Smooth muscle cell (in vitro differentiated cells): ENCODE measurements around the gene FOXN3. TPM values are rescaled to one million over a fixed set of nuclear protein-coding genes. Genes with fewer than 3 reads are reported as not detected.

ENCODE experiments used
- DNase-seq: peaks from one replicate; lab custom pipeline; 2025; ENCODE audit not compliant: unreplicated experiment; lab: John Stamatoyannopoulos, UW
- H2AFZ ChIP-seq: fragments of 200-600 bp; sonication (generic); 2 replicates; pipeline ENCODE4 v1.6.0; 2016; ENCODE audit warnings: antibody characterized with exemption, low read depth, mild to moderate bottlenecking
- H3F3A ChIP-seq: fragments of 200-600 bp; sonication (generic); 2 replicates; pipeline ENCODE4 v1.6.0; 2017; ENCODE audit warnings: antibody characterized with exemption, low read depth
- H3K27ac ChIP-seq: fragments of 200-600 bp; sonication (generic); 2 replicates; pipeline ENCODE4 v1.5.1; 2016; ENCODE audit warnings: low read depth, mild to moderate bottlenecking
- H3K27me3 ChIP-seq: fragments of 200-600 bp; sonication (generic); 2 replicates; pipeline ENCODE4 v1.6.1; 2016; ENCODE audit warnings: low read depth, mild to moderate bottlenecking
- H3K36me3 ChIP-seq: fragments of 200-600 bp; sonication (generic); 2 replicates; pipeline ENCODE4 v1.5.1; 2016; ENCODE audit warnings: low read depth
- H3K4me1 ChIP-seq: fragments of 200-600 bp; sonication (generic); 2 replicates; pipeline ENCODE4 v1.5.1; 2016; ENCODE audit warnings: low read depth
- H3K4me2 ChIP-seq: fragments of 200-600 bp; sonication (generic); 2 replicates; pipeline ENCODE4 v1.6.0; 2016; ENCODE audit warnings: mild to moderate bottlenecking
- H3K4me3 ChIP-seq: fragments of 200-600 bp; sonication (generic); 2 replicates; pipeline ENCODE4 v1.5.1; 2016; ENCODE audit warnings: mild to moderate bottlenecking
- H3K79me2 ChIP-seq: fragments of 200-600 bp; sonication (generic); 2 replicates; pipeline ENCODE4 v1.6.0; 2016; ENCODE audit warnings: low read depth, mild to moderate bottlenecking
- H3K9ac ChIP-seq: fragments of 200-600 bp; sonication (generic); 2 replicates; pipeline ENCODE4 v1.6.0; 2016; ENCODE audit warnings: low read depth
- H3K9me3 ChIP-seq: fragments of 200-600 bp; sonication (generic); replicated peaks from 2 replicates; pipeline ENCODE4 v1.5.1; 2016; ENCODE audit warnings: low read depth
- H4K20me1 ChIP-seq: fragments of 200-600 bp; sonication (generic); 2 replicates; pipeline ENCODE4 v1.6.0; 2016; ENCODE audit warnings: low read depth
- WGBS: methylation state at CpG from one replicate; pipeline ENCODE4 v1.1.7; 2016; ENCODE audit warnings: low lambda C conversion rate; 5-methylcytosine and 5-hydroxymethylcytosine counted together
- polyA plus RNA-seq: library from polyadenylated mRNA; unstranded; fragments of >200 nt; fragmentation: Nextera tagmentation; extraction: Ambion mirVana; gene quantifications from 2 replicates; pipeline ENCODE4 v1.2.1, GENCODE V29; 2016
- total RNA-seq: library from RNA; depleted of rRNA; stranded (reverse); fragments of >200 nt; gene quantifications from 2 replicates; pipeline ENCODE4 v1.2.3, GENCODE V29; 2014
- TF ChIP-seq, protein P1 (sequence below): fragments of 200-600 bp; sonication (generic); IDR thresholded peaks from 2 replicates; pipeline ENCODE4 v1.5.1; 2017; ENCODE audit warnings: borderline replicate concordance, mild to moderate bottlenecking, antibody characterized with exemption; ENCODE audit not compliant: insufficient read depth, poor library complexity, severe bottlenecking

Gene FOXN3
- total and polyA plus RNA-seq, 2 experiments from 2014 or later = 24.5 to 31.5 TPM

DNA sequence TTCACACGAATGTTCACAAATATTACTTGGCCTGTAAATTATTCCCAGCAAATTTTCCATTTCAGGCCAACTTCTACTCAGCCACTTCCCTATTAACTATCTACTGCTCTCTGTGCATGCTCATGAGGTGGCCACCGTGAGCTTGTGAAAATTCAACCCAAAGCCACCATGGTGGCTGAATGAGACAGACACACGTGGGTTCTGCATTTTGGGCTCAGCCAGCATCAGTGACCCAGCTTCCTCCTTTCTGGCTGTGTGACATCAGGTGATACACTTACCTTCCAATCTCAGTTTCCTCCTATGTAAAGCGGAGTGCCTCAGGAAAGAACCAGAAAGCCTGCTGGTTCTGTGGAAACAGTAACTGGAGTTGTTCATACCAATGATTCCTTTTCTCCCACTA, 175.8 kb downstream of the FOXN3 start:
- Histone ChIP-seq H3K27me3 (no peaks in the 10 kb centered on the region), H3K4me3 (no peak overlapping the region), H3K27ac (no peak overlapping the region), H3K36me3 (no peaks in the 10 kb centered on the region), H3F3A (no peaks in the 10 kb centered on the region), H3K79me2 (no peaks in the 10 kb centered on the region), H3K9me3 (no peaks in the 10 kb centered on the region), H2AFZ (no peak overlapping the region), H3K4me2 (no peak overlapping the region), H3K4me1 (peaks cover 6% of the 10 kb centered on the region), H3K9ac (no peak overlapping the region), H4K20me1 (peaks cover 27% of the 10 kb centered on the region)
- no peak for DNase-seq
- TF ChIP-seq, protein P1, sequence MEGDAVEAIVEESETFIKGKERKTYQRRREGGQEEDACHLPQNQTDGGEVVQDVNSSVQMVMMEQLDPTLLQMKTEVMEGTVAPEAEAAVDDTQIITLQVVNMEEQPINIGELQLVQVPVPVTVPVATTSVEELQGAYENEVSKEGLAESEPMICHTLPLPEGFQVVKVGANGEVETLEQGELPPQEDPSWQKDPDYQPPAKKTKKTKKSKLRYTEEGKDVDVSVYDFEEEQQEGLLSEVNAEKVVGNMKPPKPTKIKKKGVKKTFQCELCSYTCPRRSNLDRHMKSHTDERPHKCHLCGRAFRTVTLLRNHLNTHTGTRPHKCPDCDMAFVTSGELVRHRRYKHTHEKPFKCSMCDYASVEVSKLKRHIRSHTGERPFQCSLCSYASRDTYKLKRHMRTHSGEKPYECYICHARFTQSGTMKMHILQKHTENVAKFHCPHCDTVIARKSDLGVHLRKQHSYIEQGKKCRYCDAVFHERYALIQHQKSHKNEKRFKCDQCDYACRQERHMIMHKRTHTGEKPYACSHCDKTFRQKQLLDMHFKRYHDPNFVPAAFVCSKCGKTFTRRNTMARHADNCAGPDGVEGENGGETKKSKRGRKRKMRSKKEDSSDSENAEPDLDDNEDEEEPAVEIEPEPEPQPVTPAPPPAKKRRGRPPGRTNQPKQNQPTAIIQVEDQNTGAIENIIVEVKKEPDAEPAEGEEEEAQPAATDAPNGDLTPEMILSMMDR = no peak
- WGBS = 95% methylated on average over 4 of the region's 4 CpGs

DNA sequence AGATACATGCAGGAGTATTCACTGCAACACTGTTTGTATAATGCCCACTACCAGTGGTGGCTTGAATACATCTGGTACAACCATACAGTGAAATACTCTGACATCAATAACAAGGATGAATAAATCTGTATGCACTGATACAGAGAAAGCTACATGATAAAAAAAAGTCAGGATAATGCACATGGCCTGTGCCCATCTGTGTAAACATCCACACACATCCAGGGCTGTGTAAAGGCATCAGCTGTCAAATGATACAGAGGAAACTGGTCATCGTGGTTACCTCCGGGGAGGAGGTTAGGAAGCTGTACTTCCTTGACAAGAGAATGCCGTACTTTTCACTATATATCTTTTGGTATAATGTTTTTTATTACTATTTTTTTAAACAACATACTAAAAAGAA, 176.6 kb downstream of the FOXN3 start:
- H4K20me1 ChIP-seq = peaks cover 31% of the 10 kb centered on the region
- H3K79me2 ChIP-seq = no peaks in the 10 kb centered on the region
- 85% methylated on average over 3 of the region's 3 CpGs for WGBS

DNA sequence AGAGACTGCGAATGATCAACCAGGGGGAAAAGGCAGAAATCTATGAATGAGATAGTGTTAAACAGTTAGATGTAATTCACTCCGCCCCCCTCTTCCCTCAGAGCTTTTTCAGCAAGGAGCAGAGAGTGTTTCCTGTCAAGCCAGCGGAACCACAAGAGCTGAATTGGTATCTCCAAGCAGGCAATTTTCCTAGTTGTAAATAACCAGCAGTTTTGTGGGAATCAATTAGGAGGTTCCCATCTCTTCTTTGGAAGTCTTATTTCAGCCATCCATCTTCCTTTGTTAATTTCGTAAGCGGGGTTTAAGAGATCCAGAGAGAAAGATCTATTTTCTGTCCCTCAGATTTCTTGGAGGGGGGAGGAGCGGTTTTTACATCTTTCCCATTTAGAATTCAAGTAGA, 178.0 kb downstream of the FOXN3 start:
- WGBS = 80% methylated on average over 6 of the region's 6 CpGs
- no peak for DNase-seq
- Histone ChIP-seq H3K4me3 (no peak overlapping the region), H3K9me3 (no peaks in the 10 kb centered on the region), H3F3A (no peaks in the 10 kb centered on the region), H3K9ac (no peak overlapping the region), H3K27ac (no peak overlapping the region), H3K4me2 (no peak overlapping the region), H3K36me3 (no peaks in the 10 kb centered on the region), H2AFZ (no peak overlapping the region), H3K27me3 (no peaks in the 10 kb centered on the region), H4K20me1 (peaks cover 28% of the 10 kb centered on the region), H3K4me1 (peaks cover 3% of the 10 kb centered on the region), H3K79me2 (no peaks in the 10 kb centered on the region)
- TF ChIP-seq, protein P1 = no peak

More for the DNA sequence above, 176.6 kb downstream of the FOXN3 start:
- no peaks in the 10 kb centered on the region for H3F3A ChIP-seq
- H3K36me3 ChIP-seq = no peaks in the 10 kb centered on the region
- TF ChIP-seq, protein P1 = no peak
- H3K4me3 ChIP-seq = no peak overlapping the region
- no peak overlapping the region for H3K9ac ChIP-seq
- no peak overlapping the region for H3K4me2 ChIP-seq
- DNase-seq = no peak
- no peaks in the 10 kb centered on the region for H3K9me3 ChIP-seq
- H3K27ac ChIP-seq = no peak overlapping the region
- H3K27me3 ChIP-seq = no peaks in the 10 kb centered on the region
- H3K4me1 ChIP-seq = peaks cover 6% of the 10 kb centered on the region
- no peak overlapping the region for H2AFZ ChIP-seq

DNA sequence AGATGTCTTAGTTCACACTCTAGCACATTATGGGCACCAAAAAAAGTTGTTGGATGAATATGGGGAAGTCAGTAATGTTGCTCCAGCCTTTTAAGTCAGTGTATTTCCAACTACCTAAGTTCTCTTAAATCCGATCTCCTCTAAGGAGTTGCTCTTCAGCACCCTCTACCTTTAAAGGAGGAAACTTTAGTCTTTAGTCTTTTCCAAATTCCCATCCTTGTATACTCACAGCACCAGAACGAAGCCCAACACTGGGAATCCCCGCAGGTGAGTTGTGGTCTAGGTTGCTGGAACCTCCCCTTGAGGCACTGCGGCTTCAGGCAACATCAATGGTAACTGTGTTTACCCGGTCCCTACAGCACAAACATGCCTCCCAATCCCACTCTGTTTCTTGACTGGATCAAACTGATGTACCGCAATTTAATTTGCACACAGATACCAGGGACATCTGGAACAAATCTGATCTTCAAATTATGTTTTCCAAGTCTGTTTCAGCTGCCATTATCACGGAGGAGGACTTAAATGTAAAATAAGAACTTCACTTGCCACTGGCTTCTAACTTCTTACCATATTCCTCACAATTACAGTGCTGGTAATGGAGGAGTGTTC, 179.0 kb downstream of the FOXN3 start:
- H3K4me3 ChIP-seq = no peak overlapping the region
- H3K27me3 ChIP-seq = no peaks in the 10 kb centered on the region
- WGBS = 75% methylated on average over 7 of the region's 7 CpGs
- no peak for DNase-seq
- peaks cover 2% of the 10 kb centered on the region for H3K4me1 ChIP-seq
- H3K27ac ChIP-seq = no peak overlapping the region
- no peak overlapping the region for H3K4me2 ChIP-seq
- TF ChIP-seq, protein P1 = peak; percentile 26
- no peaks in the 10 kb centered on the region for H3F3A ChIP-seq
- H3K9me3 ChIP-seq = no peaks in the 10 kb centered on the region
- no peaks in the 10 kb centered on the region for H3K36me3 ChIP-seq
- peaks cover 21% of the 10 kb centered on the region for H4K20me1 ChIP-seq
- H2AFZ ChIP-seq = no peak overlapping the region
- no peak overlapping the region for H3K9ac ChIP-seq
- H3K79me2 ChIP-seq = peaks cover under 1% of the 10 kb centered on the region
